PFSK-1 (cell line): Measurements from ENCODE around the gene SMDT1.
"Not testable (repeated sequence)": the region's sequence is repeated elsewhere in the genome, so short reads cannot be mapped to it uniquely, and the experiment has no call there.

Experiments used
- FOXP2 ChIP-seq: optimal IDR thresholded peaks from 2 replicates; pipeline ENCODE3; 2011; ENCODE audit warnings: borderline replicate concordance, control low read depth, inconsistent platforms; ENCODE audit not compliant: insufficient read depth; ENCODE audit errors: extremely low read length, extremely low read depth
- POLR2AphosphoS5 ChIP-seq: IDR thresholded peaks from 2 replicates; pipeline ENCODE4 v1.6.1; 2012; ENCODE audit warnings: low read depth, mild to moderate bottlenecking, control low read depth, low read length, moderate library complexity
- REST ChIP-seq, 2 experiments: IDR thresholded peaks; 2 replicates each; pipeline versions ENCODE4 v1.6.1 to v1.8.0; 2011 to 2012; ENCODE audit warnings: low read depth in 2 of 2, low read length in 2 of 2, control low read depth in 1 of 2, inconsistent platforms in 1 of 2, mild to moderate bottlenecking in 1 of 2, moderate library complexity in 1 of 2; ENCODE audit not compliant: insufficient read depth in 1 of 2
- SIN3A ChIP-seq: IDR thresholded peaks from 2 replicates; pipeline ENCODE4 v1.6.1; 2012; ENCODE audit warnings: mild to moderate bottlenecking, low read length, moderate library complexity, borderline replicate concordance; ENCODE audit not compliant: insufficient read depth
- TAF1 ChIP-seq: IDR thresholded peaks from 2 replicates; pipeline ENCODE4 v1.6.1; 2012; ENCODE audit warnings: low read length, control low read depth, borderline replicate concordance; ENCODE audit not compliant: insufficient read depth

GRCh38 chr22:42130639-42131431 is 51.3 kb downstream of the SMDT1 start, which contains the start of gene CYP2D6:
- not testable (repeated sequence) for TF ChIP-seq TAF1; REST (IDR thresholded peaks at IDR 0.05; ENCODE audit: insufficient read depth in 1 of 2, low read depth in 2 of 2, low read length in 2 of 2); POLR2AphosphoS5; FOXP2; SIN3A
